DLD1 (cell line): Measurements from ENCODE around the gene THRSP.
"Not testable (repeated sequence)": the region's sequence is repeated elsewhere in the genome, so short reads cannot be mapped to it uniquely, and the experiment has no call there.

Experiments
- in situ Hi-C: cut with HindIII; loops from 2 replicates; pipeline ENCODE4 v1.10.0; 2017; ENCODE audit warnings: low sequenced_read_pairs

Gene THRSP

GRCh38 chr11:78086521-78087074 lies 22.9 kb downstream of the THRSP start:
- in situ Hi-C loops, result not testable (repeated sequence)

- in situ Hi-C loops, result no loop called here
Observed at GRCh38 chr11:78094250-78094649, 30.6 kb downstream of the THRSP start.

- in situ Hi-C loops, result no loop called here
Observed at GRCh38 chr11:78097666-78098385, 34.2 kb downstream of the THRSP start.

- in situ Hi-C loops, result no loop called here
Observed at GRCh38 chr11:78099666-78100065, 36.0 kb downstream of the THRSP start.

GRCh38 chr11:78100261-78100660 lies 36.6 kb downstream of the THRSP start:
- in situ Hi-C loops, result no loop called here

GRCh38 chr11:78100676-78101472 lies 37.2 kb downstream of the THRSP start:
- in situ Hi-C loops, result no loop called here

GRCh38 chr11:78109081-78110015 lies 45.7 kb downstream of the THRSP start:
- in situ Hi-C loops, result no loop called here

- in situ Hi-C loops, result no loop called here
Observed at GRCh38 chr11:78110351-78110750, 46.7 kb downstream of the THRSP start.

GRCh38 chr11:78110830-78111229 lies 47.2 kb downstream of the THRSP start:
- in situ Hi-C loops, result no loop called here

- in situ Hi-C loops, result no loop called here
Observed at GRCh38 chr11:78111298-78111697, 47.6 kb downstream of the THRSP start.

- in situ Hi-C loops, result no loop called here
Observed at GRCh38 chr11:78112582-78113275, 49.1 kb downstream of the THRSP start.
